Heart left ventricle (tissue), 13 donors: ENCODE measurements around the gene PTGIS.

Source experiments
- POLR2A ChIP-seq, 2 donors: fragments of 450-650 bp; IDR thresholded peaks; one replicate each; pipeline ENCODE4 v1.6.1; 2017; ENCODE audit warnings: antibody characterized with exemption in 2 of 2, mild to moderate bottlenecking in 2 of 2, moderate library complexity in 2 of 2
- TF ChIP-seq, protein P1 (sequence below), 12 donors: fragments of 200-600 bp; sonication (generic) in 4 of 12; IDR thresholded peaks; one replicate each; pipeline versions ENCODE4 v1.5.0 to v1.8.0; 2018 to 2022; ENCODE audit warnings: antibody characterized with exemption in 12 of 12, mild to moderate bottlenecking in 5 of 12
- donor health status: ischemic (EF 13 %, LVEDD 7.1; RV severe dilation, severe dysfunction).
- donor health status: DM: no; HTN: yes; CAD: no.
- donor health status: DM: no; HTN: no; CAD: no.
- donor health status: ischemic (EF 25% LVEDD 6.9; RV normal size, moderate dysfunction).
- donor health status: ischemic (EF 25% LVEDD 5.7; RV mildly dilated, moderate dysfunction).
- donor health status: ischemic (EF 35%, LVEDD 5.7; RV mildly dilated, moderate dysfunction).
- donor health status: nonischemic (EF 11% LVEDD 7.7; RV severe dilation, severe dysfunction).
- donor health status: DM: yes; HTN: yes; CAD: no.
- donor health status: PGD.
- donor health status: ischemic (EF 29% LVEDD 5.4; RV normal size, mild dysfunction).
- donor health status: nonischemic (EF 23%, LVEDD 6.1; RV moderate dilation, normal function).

DNA sequence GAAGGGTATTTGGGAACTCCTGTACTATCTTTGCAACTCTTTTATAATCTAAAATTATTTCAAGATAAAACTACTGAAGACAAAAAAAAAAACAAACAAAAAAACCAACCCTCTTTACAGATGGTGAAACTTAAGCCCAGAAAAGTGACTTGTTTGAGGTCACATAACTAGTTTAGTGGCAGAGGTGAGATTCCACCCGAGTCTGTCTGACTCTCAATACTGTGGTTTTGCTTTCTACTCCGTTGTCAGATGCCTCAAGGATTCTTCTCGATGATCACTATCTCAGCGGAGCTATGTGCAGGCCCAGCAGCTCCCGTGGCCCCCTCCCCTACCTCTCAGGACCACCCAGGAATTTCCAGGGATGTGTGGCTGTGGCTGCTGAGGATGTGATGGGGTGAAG, 49.4 kb downstream of the PTGIS start:
- TF ChIP-seq, protein P1, sequence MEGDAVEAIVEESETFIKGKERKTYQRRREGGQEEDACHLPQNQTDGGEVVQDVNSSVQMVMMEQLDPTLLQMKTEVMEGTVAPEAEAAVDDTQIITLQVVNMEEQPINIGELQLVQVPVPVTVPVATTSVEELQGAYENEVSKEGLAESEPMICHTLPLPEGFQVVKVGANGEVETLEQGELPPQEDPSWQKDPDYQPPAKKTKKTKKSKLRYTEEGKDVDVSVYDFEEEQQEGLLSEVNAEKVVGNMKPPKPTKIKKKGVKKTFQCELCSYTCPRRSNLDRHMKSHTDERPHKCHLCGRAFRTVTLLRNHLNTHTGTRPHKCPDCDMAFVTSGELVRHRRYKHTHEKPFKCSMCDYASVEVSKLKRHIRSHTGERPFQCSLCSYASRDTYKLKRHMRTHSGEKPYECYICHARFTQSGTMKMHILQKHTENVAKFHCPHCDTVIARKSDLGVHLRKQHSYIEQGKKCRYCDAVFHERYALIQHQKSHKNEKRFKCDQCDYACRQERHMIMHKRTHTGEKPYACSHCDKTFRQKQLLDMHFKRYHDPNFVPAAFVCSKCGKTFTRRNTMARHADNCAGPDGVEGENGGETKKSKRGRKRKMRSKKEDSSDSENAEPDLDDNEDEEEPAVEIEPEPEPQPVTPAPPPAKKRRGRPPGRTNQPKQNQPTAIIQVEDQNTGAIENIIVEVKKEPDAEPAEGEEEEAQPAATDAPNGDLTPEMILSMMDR (IDR thresholded peaks at IDR 0.05), result no peak
- TF ChIP-seq POLR2A (IDR thresholded peaks at IDR 0.05), result no peak
